A673 (cell line): Measurements from ENCODE around the gene LRIG3.

Experiments used
- CTCF ChIP-seq: fragments of 300-800, 200-600 bp; sonication (generic); conservative IDR thresholded peaks from 2 replicates; pipeline ENCODE4 v1.5.1; 2017; ENCODE audit warnings: low read depth, mild to moderate bottlenecking, antibody characterized with exemption, low read length, moderate library complexity, mixed read lengths
- EZH2 ChIP-seq: fragments of 200-600 bp; sonication (generic); IDR thresholded peaks from 2 replicates; pipeline ENCODE4 v1.6.1; 2017; ENCODE audit warnings: borderline replicate concordance, low read depth, mild to moderate bottlenecking, mixed read lengths, antibody characterized with exemption, low read length; ENCODE audit not compliant: poor library complexity, severe bottlenecking

- TF ChIP-seq CTCF (no peak), EZH2 (no peak)
Measured at GRCh38 chr12:58870595-58870994, 49.7 kb downstream of the LRIG3 start.
